Measurements from ENCODE around the gene NMB. TPM values are rescaled to one million over a fixed set of nuclear protein-coding genes. Genes with fewer than 3 reads are reported as not detected.
A peak's percentile ranks its signal among the peaks of the same experiment; 100 is the strongest.

Gene NMB
- total RNA-seq, 1 experiment from 2014 or later, result 11.5 TPM

- WGBS (ENCODE audit: extremely low coverage, insufficient read length, low lambda C conversion rate), result no CpG with 5 or more reads among the region's 7 CpGs
Observed at GRCh38 chr15:84653584-84653909, 4.5 kb downstream of the NMB start.

More at GRCh38 chr15:84653584-84653909, 4.5 kb downstream of the NMB start:
- H3K4ac ChIP-seq (ENCODE audit: low read depth, low read length), result no peak overlapping the region
- DNase-seq, result no peak
- H3K9me3 Mint-ChIP-seq, result no peaks in the 10 kb centered on the region; a peak in 1 of 5 replicates
- peak overlapping the region; percentile 91 for H3K4me2 ChIP-seq (ENCODE audit: insufficient read depth, insufficient read length, low read length)
- H2BK12ac ChIP-seq (ENCODE audit: insufficient read length, low read depth, low read length), result no peak overlapping the region
- H3T11ph ChIP-seq (ENCODE audit: low read length), result no peak overlapping the region
- H4K20me1 ChIP-seq (ENCODE audit: control insufficient read depth, insufficient read depth, insufficient read length), result no peaks in the 10 kb centered on the region
- H3K56ac ChIP-seq (ENCODE audit: insufficient read length, low read depth, low read length), result no peak overlapping the region
- H3K23me2 ChIP-seq (ENCODE audit: insufficient read length, low read depth, low read length, poor library complexity, severe bottlenecking), result peaks cover 12% of the 10 kb centered on the region
- H2AFZ ChIP-seq (ENCODE audit: low read length), result no peak overlapping the region
- H2BK120ac ChIP-seq (ENCODE audit: low read depth, low read length, poor library complexity, severe bottlenecking), result no peak overlapping the region
- no peaks in the 10 kb centered on the region for H3K9me3 ChIP-seq (ENCODE audit: control insufficient read depth, low read depth, low read length)
- peak overlapping the region; percentile 88 for H3K9ac ChIP-seq (ENCODE audit: extremely low read depth, insufficient read length, low read length)
- no peak overlapping the region for H3K23ac ChIP-seq (ENCODE audit: insufficient read length, low read depth, low read length)
- TF ChIP-seq CTCF (conservative IDR thresholded peaks at IDR 0.05), result no peak
- H3K27me3 ChIP-seq (ENCODE audit: insufficient read depth, low read length), result no peaks in the 10 kb centered on the region; the same call in 1 of the 2 replicates
- no peak overlapping the region for H2BK15ac ChIP-seq (ENCODE audit: low read depth, low read length)
- no peaks in the 10 kb centered on the region for H3K4me1 ChIP-seq (ENCODE audit: insufficient read depth, low read length)
- H4K5ac ChIP-seq (ENCODE audit: insufficient read length, low read depth, low read length), result no peak overlapping the region
- no peak overlapping the region for H2BK5ac ChIP-seq (ENCODE audit: insufficient read length, low read length)
- peak overlapping the region; percentile 95 to 98 for H3K4me3 Mint-ChIP-seq
- no peaks in the 10 kb centered on the region for H3K79me2 ChIP-seq (ENCODE audit: insufficient read depth, low read length)
- no peak overlapping the region for H2AK5ac ChIP-seq (ENCODE audit: insufficient read length, low read length)
- peak overlapping the region; percentile 8 for H3K18ac ChIP-seq (ENCODE audit: insufficient read length, low read depth, low read length)
- no peak overlapping the region for H3K27ac ChIP-seq (ENCODE audit: insufficient read length, low read depth, low read length)
- no peak overlapping the region for H4K8ac ChIP-seq (replicated peaks; ENCODE audit: insufficient read length, low read depth, low read length)
- H3K27me3 Mint-ChIP-seq (ENCODE audit: low read depth), result peaks cover 27% of the 10 kb centered on the region
- H3K79me1 ChIP-seq (ENCODE audit: insufficient read depth, low read depth, low read length, poor library complexity, severe bottlenecking), result no peaks in the 10 kb centered on the region
- no peak overlapping the region for H4K91ac ChIP-seq (ENCODE audit: insufficient read length, low read depth, low read length)
- H3K4me1 Mint-ChIP-seq, result peaks cover 12 to 15% of the 10 kb centered on the region in 2 experiments
- H2BK20ac ChIP-seq (ENCODE audit: low read depth, low read length, poor library complexity, severe bottlenecking), result no peak overlapping the region
- peaks cover 14 to 35% (median 26%) of the 10 kb centered on the region in 3 experiments for H3K36me3 Mint-ChIP-seq (ENCODE audit: insufficient read depth in 1 of 3, low read depth in 3 of 3)
- 0 out of 2 replicates have a peak overlapping the region, but pooled peaks have one; percentile 5 for H3K14ac ChIP-seq (ENCODE audit: insufficient read depth, low read length)
- H3K27ac Mint-ChIP-seq, result peak overlapping the region; percentile 88 to 98 (median 98)

All from H9 (cell line).